Hematopoietic multipotent progenitor cell treated with erythropoietin and hydrocortisone succinate and interleukin-3 and kit ligand, for 6 days (in vitro differentiated cells): ENCODE data around the gene C2CD3.

ENCODE experiments used
- DNase-seq: peaks from one replicate; pipeline ENCODE4 v3.0.0-alpha.2; 2015

Gene C2CD3

GRCh38 chr11:74015919-74016684 is 154.7 kb downstream of the C2CD3 start:
- peak; percentile 93 for DNase-seq

- DNase-seq, result peak; percentile 34
These were observed 155.9 kb downstream of the C2CD3 start for GRCh38 chr11:74014880-74015279.

- DNase-seq, result no peak
These were observed 157.7 kb downstream of the C2CD3 start for GRCh38 chr11:74013141-74013540.

GRCh38 chr11:74012074-74012809 is 158.6 kb downstream of the C2CD3 start:
- no peak for DNase-seq

- DNase-seq, result peak; percentile 99
These were observed 159.3 kb downstream of the C2CD3 start for GRCh38 chr11:74011360-74012073.

- DNase-seq, result peak; percentile 45
These were observed 160.2 kb downstream of the C2CD3 start for GRCh38 chr11:74010306-74011300.

GRCh38 chr11:74009675-74010305 is 161.0 kb downstream of the C2CD3 start:
- no peak for DNase-seq

- DNase-seq, result no peak
These were observed 161.6 kb downstream of the C2CD3 start for GRCh38 chr11:74009230-74009547.

GRCh38 chr11:74008373-74009229 is 162.2 kb downstream of the C2CD3 start, which contains the start of gene UCP3:
TSS of gene UCP3 (minus strand) at chr11:74009085. CDS start at chr11:74007042, 2,043 bp downstream.
- DNase-seq, result peak; percentile 38

GRCh38 chr11:74007691-74008372 is 163.0 kb downstream of the C2CD3 start:
- DNase-seq, result no peak

- no peak for DNase-seq
These were observed 164.0 kb downstream of the C2CD3 start for GRCh38 chr11:74006743-74007304.

- DNase-seq, result no peak
These were observed 164.9 kb downstream of the C2CD3 start for GRCh38 chr11:74005721-74006517.

- peak; percentile 88 for DNase-seq
These were observed 165.8 kb downstream of the C2CD3 start for GRCh38 chr11:74004759-74005615.

- DNase-seq, result no peak
These were observed 166.6 kb downstream of the C2CD3 start for GRCh38 chr11:74004046-74004695.

GRCh38 chr11:74002832-74003231 is 168.0 kb downstream of the C2CD3 start:
- DNase-seq, result no peak

- peak; percentile 83 for DNase-seq
These were observed 168.9 kb downstream of the C2CD3 start for GRCh38 chr11:74001822-74002286.
